HG03280 (cell line): ENCODE results near the gene KRTAP5-1.

Experiments
- ATAC-seq: cut with Tn5 transposase; IDR thresholded peaks from one replicate; pipeline ENCODE4 v1.9.1; 2021; ENCODE audit warnings: mild to moderate bottlenecking, moderate library complexity; ENCODE audit not compliant: unreplicated experiment

KRTAP5-1 gene

GRCh38 chr11:1561955-1562354 is 23.1 kb downstream of the KRTAP5-1 start:
- no peak for ATAC-seq

GRCh38 chr11:1561266-1561665 is 23.8 kb downstream of the KRTAP5-1 start:
- no peak for ATAC-seq

GRCh38 chr11:1560649-1561251 is 24.3 kb downstream of the KRTAP5-1 start:
- no peak for ATAC-seq

GRCh38 chr11:1560002-1560648 is 25.0 kb downstream of the KRTAP5-1 start:
- ATAC-seq: no peak

- ATAC-seq: no peak
Measured at GRCh38 chr11:1559111-1559951, 25.8 kb downstream of the KRTAP5-1 start.

- ATAC-seq: no peak
Measured at GRCh38 chr11:1558775-1559110, 26.3 kb downstream of the KRTAP5-1 start.

GRCh38 chr11:1557904-1558774 is 26.9 kb downstream of the KRTAP5-1 start:
- ATAC-seq: no peak

- no peak for ATAC-seq
Measured at GRCh38 chr11:1557051-1557884, 27.8 kb downstream of the KRTAP5-1 start.

GRCh38 chr11:1556278-1556902 is 28.7 kb downstream of the KRTAP5-1 start:
- ATAC-seq: no peak

GRCh38 chr11:1555713-1556153 is 29.4 kb downstream of the KRTAP5-1 start:
- no peak for ATAC-seq

- no peak for ATAC-seq
Measured at GRCh38 chr11:1554981-1555712, 29.9 kb downstream of the KRTAP5-1 start.

GRCh38 chr11:1553808-1554594 is 31.1 kb downstream of the KRTAP5-1 start:
- ATAC-seq: no peak

- no peak for ATAC-seq
Measured at GRCh38 chr11:1549338-1550330, 35.4 kb downstream of the KRTAP5-1 start.

- no peak for ATAC-seq
Measured at GRCh38 chr11:1548221-1549070, 36.6 kb downstream of the KRTAP5-1 start.

GRCh38 chr11:1547467-1548098 is 37.5 kb downstream of the KRTAP5-1 start:
- no peak for ATAC-seq
